NB4 (cell line): ENCODE measurements around the gene U2AF2.

Experiments
- POLR2A ChIP-seq: IDR thresholded peaks from 2 replicates; pipeline ENCODE4 v1.6.1; 2011; ENCODE audit warnings: mild to moderate bottlenecking; ENCODE audit not compliant: insufficient read length; ENCODE audit errors: extremely low read depth
- TF ChIP-seq, protein P1 (sequence below): IDR thresholded peaks from one replicate; pipeline ENCODE4 v1.5.1; 2012; ENCODE audit warnings: low read depth, low read length

DNA sequence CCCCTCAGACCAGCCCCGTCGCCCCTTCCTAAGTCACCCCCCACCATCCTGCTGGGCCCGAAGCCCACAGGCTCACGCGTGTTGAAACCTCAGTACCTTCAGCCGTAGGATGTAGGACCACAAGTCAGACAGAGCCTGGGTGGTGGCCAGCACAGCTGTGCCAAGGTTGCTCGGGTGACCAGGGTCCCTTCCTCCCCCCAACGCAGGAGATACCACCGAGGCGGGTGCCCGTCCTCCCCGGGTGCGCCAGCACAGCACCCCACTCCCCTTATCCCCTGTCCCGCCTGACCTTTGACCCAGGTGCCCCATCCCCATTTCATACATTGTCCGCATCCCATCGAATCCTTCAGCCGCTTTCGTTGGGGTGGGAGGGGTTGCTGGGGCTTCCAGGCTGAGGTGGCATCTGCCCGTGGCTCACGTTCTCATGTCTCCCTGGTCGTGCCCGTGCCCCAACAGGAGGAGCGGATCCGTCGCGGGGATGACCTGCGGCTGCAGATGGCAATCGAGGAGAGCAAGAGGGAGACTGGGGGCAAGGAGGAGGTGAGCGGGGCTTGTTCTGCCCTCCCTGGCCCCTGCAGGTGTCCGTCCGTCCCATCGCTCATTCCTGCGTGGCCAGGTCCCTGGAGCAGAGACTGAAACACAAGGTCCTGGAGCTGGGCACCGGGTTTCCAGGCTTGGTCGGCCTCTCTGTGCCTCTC is 34.7 kb downstream of the U2AF2 start:
- no peak for TF ChIP-seq POLR2A
- TF ChIP-seq, protein P1, sequence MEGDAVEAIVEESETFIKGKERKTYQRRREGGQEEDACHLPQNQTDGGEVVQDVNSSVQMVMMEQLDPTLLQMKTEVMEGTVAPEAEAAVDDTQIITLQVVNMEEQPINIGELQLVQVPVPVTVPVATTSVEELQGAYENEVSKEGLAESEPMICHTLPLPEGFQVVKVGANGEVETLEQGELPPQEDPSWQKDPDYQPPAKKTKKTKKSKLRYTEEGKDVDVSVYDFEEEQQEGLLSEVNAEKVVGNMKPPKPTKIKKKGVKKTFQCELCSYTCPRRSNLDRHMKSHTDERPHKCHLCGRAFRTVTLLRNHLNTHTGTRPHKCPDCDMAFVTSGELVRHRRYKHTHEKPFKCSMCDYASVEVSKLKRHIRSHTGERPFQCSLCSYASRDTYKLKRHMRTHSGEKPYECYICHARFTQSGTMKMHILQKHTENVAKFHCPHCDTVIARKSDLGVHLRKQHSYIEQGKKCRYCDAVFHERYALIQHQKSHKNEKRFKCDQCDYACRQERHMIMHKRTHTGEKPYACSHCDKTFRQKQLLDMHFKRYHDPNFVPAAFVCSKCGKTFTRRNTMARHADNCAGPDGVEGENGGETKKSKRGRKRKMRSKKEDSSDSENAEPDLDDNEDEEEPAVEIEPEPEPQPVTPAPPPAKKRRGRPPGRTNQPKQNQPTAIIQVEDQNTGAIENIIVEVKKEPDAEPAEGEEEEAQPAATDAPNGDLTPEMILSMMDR = no peak
